Fibroblast of skin of right quadriceps (primary cell): ENCODE data around the gene ECT2.
"Not testable (repeated sequence)": the region's sequence is repeated elsewhere in the genome, so short reads cannot be mapped to it uniquely, and the experiment has no call there.

ENCODE experiments used
- DNase-seq: peaks from one replicate; pipeline ENCODE4 v3.0.0-alpha.2; 2013

The ECT2 gene

GRCh38 chr3:172815857-172816256, 65.3 kb downstream of the ECT2 start:
- DNase-seq: no peak

GRCh38 chr3:172816281-172816680, 65.8 kb downstream of the ECT2 start:
- no peak for DNase-seq

- DNase-seq: no peak
These were observed 66.4 kb downstream of the ECT2 start for GRCh38 chr3:172816968-172817367.

GRCh38 chr3:172820492-172820891, 70.0 kb downstream of the ECT2 start:
- DNase-seq: no peak

- DNase-seq: no peak
These were observed 73.7 kb downstream of the ECT2 start for GRCh38 chr3:172824229-172824628.

GRCh38 chr3:172827231-172827630, 76.7 kb downstream of the ECT2 start:
- not testable (repeated sequence) for DNase-seq

GRCh38 chr3:172832983-172833382, 82.5 kb downstream of the ECT2 start:
- no peak for DNase-seq

GRCh38 chr3:172836390-172836997, 86.0 kb downstream of the ECT2 start:
- DNase-seq: peak; percentile 54

- DNase-seq: no peak
These were observed 89.2 kb downstream of the ECT2 start for GRCh38 chr3:172839679-172840078.

- no peak for DNase-seq
These were observed 89.9 kb downstream of the ECT2 start for GRCh38 chr3:172840463-172840862.

GRCh38 chr3:172840913-172841312, 90.4 kb downstream of the ECT2 start:
- DNase-seq: no peak

GRCh38 chr3:172844428-172844827, 93.9 kb downstream of the ECT2 start:
- DNase-seq: peak; percentile 65

- DNase-seq: peak; percentile 28
These were observed 95.6 kb downstream of the ECT2 start for GRCh38 chr3:172846103-172846561.

- peak; percentile 89 for DNase-seq
These were observed 96.2 kb downstream of the ECT2 start for GRCh38 chr3:172846706-172847105.

GRCh38 chr3:172847292-172847691, 96.8 kb downstream of the ECT2 start:
- DNase-seq: no peak

- peak; percentile 95 for DNase-seq
These were observed 98.4 kb downstream of the ECT2 start for GRCh38 chr3:172848910-172849309.

- DNase-seq: no peak
These were observed 102.5 kb downstream of the ECT2 start for GRCh38 chr3:172853005-172853404.

GRCh38 chr3:172853921-172854666, 103.6 kb downstream of the ECT2 start:
- DNase-seq: no peak

- DNase-seq: no peak
These were observed 104.5 kb downstream of the ECT2 start for GRCh38 chr3:172855037-172855436.

- peak; percentile 54 for DNase-seq
These were observed 106.5 kb downstream of the ECT2 start for GRCh38 chr3:172856795-172857742.

- peak; percentile 43 for DNase-seq
These were observed 108.5 kb downstream of the ECT2 start for GRCh38 chr3:172859041-172859440.

- not testable (repeated sequence) for DNase-seq
These were observed 116.3 kb downstream of the ECT2 start for GRCh38 chr3:172866726-172867350.
